Neural cell (in vitro differentiated cells): ENCODE data around the gene ARHGEF17.

Experiments used
- EP300 ChIP-seq: fragments of 450-650 bp; conservative IDR thresholded peaks from 2 replicates; pipeline ENCODE4 v1.6.1; 2014; ENCODE audit warnings: antibody characterized with exemption, mild to moderate bottlenecking, moderate library complexity; ENCODE audit not compliant: poor library complexity, severe bottlenecking
- EZH2 ChIP-seq: fragments of 200-600, 300-800 bp; shearing (Covaris generic), sonication (generic); IDR thresholded peaks from 2 replicates; pipeline ENCODE4 v1.6.1; 2014; ENCODE audit warnings: antibody characterized with exemption, low read length, borderline replicate concordance, mild to moderate bottlenecking; ENCODE audit not compliant: insufficient read depth, poor library complexity, severe bottlenecking
- MXI1 ChIP-seq: fragments of 450-650 bp; conservative IDR thresholded peaks from 2 replicates; pipeline ENCODE4 v1.6.1; 2014; ENCODE audit warnings: antibody characterized with exemption, mild to moderate bottlenecking; ENCODE audit not compliant: poor library complexity, severe bottlenecking
- POLR2AphosphoS5 ChIP-seq: IDR thresholded peaks from 2 replicates; pipeline ENCODE4 v1.6.1; 2012
- RAD21 ChIP-seq: fragments of 450-650 bp; conservative IDR thresholded peaks from 2 replicates; pipeline ENCODE4 v1.6.1; 2014; ENCODE audit warnings: antibody characterized with exemption, mild to moderate bottlenecking, moderate library complexity
- SMC3 ChIP-seq: fragments of 450-650 bp; conservative IDR thresholded peaks from 2 replicates; pipeline ENCODE4 v1.6.1; 2014; ENCODE audit warnings: antibody characterized with exemption, mild to moderate bottlenecking, moderate library complexity; ENCODE audit not compliant: poor library complexity
- TAF1 ChIP-seq: IDR thresholded peaks from 2 replicates; pipeline ENCODE4 v1.6.1; 2012; ENCODE audit warnings: low read depth
- TF ChIP-seq, protein P1 (sequence below): fragments of 450-650 bp; IDR thresholded peaks from 2 replicates; pipeline ENCODE4 v1.5.1; 2014; ENCODE audit warnings: antibody characterized with exemption, mild to moderate bottlenecking, moderate library complexity; ENCODE audit not compliant: poor library complexity, severe bottlenecking
- TF ChIP-seq, protein P2 (sequence below): IDR thresholded peaks from 2 replicates; pipeline ENCODE4 v1.6.1; 2012; ENCODE audit warnings: borderline replicate concordance

DNA sequence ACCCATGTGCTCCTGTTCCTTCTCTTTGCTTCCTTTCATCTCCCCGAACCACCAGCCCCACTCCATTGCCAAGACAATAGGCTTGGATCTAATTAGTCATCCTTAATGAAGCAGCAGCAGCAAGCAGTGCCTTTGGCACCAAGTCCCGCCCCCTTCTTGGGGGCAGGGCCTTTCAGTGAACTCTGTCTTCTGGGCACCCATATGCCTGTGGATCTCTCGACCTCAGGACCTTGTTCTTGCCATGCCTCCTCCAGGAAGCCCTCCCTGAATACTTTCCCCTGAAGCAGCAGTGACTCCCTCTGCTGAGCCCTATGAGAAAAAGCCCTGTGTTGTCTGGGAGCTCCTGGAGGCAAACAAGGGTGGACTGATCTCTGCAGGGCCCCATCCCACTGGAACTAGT, 32.1 kb downstream of the ARHGEF17 start:
- TF ChIP-seq, protein P1, sequence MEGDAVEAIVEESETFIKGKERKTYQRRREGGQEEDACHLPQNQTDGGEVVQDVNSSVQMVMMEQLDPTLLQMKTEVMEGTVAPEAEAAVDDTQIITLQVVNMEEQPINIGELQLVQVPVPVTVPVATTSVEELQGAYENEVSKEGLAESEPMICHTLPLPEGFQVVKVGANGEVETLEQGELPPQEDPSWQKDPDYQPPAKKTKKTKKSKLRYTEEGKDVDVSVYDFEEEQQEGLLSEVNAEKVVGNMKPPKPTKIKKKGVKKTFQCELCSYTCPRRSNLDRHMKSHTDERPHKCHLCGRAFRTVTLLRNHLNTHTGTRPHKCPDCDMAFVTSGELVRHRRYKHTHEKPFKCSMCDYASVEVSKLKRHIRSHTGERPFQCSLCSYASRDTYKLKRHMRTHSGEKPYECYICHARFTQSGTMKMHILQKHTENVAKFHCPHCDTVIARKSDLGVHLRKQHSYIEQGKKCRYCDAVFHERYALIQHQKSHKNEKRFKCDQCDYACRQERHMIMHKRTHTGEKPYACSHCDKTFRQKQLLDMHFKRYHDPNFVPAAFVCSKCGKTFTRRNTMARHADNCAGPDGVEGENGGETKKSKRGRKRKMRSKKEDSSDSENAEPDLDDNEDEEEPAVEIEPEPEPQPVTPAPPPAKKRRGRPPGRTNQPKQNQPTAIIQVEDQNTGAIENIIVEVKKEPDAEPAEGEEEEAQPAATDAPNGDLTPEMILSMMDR = no peak
- TF ChIP-seq EZH2 (no peak), RAD21 (no peak), POLR2AphosphoS5 (no peak), EP300 (no peak), TAF1 (no peak), MXI1 (no peak), SMC3 (no peak)
- TF ChIP-seq, protein P2, sequence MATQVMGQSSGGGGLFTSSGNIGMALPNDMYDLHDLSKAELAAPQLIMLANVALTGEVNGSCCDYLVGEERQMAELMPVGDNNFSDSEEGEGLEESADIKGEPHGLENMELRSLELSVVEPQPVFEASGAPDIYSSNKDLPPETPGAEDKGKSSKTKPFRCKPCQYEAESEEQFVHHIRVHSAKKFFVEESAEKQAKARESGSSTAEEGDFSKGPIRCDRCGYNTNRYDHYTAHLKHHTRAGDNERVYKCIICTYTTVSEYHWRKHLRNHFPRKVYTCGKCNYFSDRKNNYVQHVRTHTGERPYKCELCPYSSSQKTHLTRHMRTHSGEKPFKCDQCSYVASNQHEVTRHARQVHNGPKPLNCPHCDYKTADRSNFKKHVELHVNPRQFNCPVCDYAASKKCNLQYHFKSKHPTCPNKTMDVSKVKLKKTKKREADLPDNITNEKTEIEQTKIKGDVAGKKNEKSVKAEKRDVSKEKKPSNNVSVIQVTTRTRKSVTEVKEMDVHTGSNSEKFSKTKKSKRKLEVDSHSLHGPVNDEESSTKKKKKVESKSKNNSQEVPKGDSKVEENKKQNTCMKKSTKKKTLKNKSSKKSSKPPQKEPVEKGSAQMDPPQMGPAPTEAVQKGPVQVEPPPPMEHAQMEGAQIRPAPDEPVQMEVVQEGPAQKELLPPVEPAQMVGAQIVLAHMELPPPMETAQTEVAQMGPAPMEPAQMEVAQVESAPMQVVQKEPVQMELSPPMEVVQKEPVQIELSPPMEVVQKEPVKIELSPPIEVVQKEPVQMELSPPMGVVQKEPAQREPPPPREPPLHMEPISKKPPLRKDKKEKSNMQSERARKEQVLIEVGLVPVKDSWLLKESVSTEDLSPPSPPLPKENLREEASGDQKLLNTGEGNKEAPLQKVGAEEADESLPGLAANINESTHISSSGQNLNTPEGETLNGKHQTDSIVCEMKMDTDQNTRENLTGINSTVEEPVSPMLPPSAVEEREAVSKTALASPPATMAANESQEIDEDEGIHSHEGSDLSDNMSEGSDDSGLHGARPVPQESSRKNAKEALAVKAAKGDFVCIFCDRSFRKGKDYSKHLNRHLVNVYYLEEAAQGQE = no peak
